ENCODE data around the gene YWHAQ. TPM values are rescaled to one million over a fixed set of nuclear protein-coding genes. Genes with fewer than 3 reads are reported as not detected.

Gene YWHAQ
- total and polyA plus RNA-seq, 2 of the 4 experiments (the other 2 are of a cell fraction): 196 to 255 TPM

DNA sequence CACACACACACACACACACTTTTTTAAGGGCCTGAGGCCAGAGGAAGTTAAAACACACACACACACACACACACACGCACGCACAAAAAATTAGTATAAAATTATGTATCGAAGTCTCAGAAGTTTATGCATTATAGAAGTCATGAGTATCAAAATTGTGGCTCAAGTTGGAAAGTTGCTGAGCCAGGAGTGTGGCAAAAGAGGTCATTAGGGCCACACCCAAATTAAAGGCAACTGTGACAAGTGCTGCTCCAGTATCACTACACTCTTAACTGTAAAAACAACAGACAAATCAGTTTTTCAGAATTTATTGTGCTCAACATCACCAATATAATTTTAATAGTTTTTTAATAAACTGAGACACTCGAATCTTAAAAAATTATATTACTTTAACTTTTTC, 36.9 kb downstream of the YWHAQ start:
- Histone ChIP-seq H2BK120ac (ENCODE audit: low read depth, low read length) (no peak overlapping the region), H2BK5ac (ENCODE audit: low read depth, low read length, poor library complexity, severe bottlenecking) (no peak overlapping the region), H3K4me1 (ENCODE audit: control insufficient read depth, insufficient read depth, low read length) (peaks cover 13% of the 10 kb centered on the region), H3K27ac (ENCODE audit: insufficient read depth, low read length) (no peak overlapping the region), H2BK15ac (ENCODE audit: low read depth, low read length) (no peak overlapping the region), H3K36me3 (ENCODE audit: control insufficient read depth, insufficient read depth, low read length) (peaks cover 20% of the 10 kb centered on the region), H3K56ac (ENCODE audit: extremely low read depth, insufficient read depth, low read length) (no peak overlapping the region), H3K18ac (ENCODE audit: low read depth, low read length) (no peak overlapping the region), H3K9me1 (ENCODE audit: insufficient read depth, low read length) (peaks cover 25% of the 10 kb centered on the region), H2AK5ac (ENCODE audit: low read depth, low read length) (no peak overlapping the region), H3K9ac (ENCODE audit: low read depth, low read length) (no peak overlapping the region), H3K27me3 (ENCODE audit: control insufficient read depth, insufficient read depth, low read length) (no peaks in the 10 kb centered on the region), H2AK9ac (replicated peaks; ENCODE audit: low read depth, low read length, poor library complexity) (no peak overlapping the region), H3K23ac (ENCODE audit: low read depth, low read length) (no peak overlapping the region), H2BK20ac (ENCODE audit: low read depth, low read length) (no peak overlapping the region), H3K4me2 (ENCODE audit: low read depth, low read length) (no peak overlapping the region), H3K14ac (replicated peaks; ENCODE audit: low read depth, low read length) (no peak overlapping the region), H4K91ac (ENCODE audit: insufficient read depth, low read depth, low read length) (no peak overlapping the region), H4K5ac (ENCODE audit: low read depth, low read length) (no peak overlapping the region), H3K4ac (ENCODE audit: low read depth, low read length) (no peak overlapping the region), H2AFZ (replicated peaks; ENCODE audit: low read length, poor library complexity) (no peak overlapping the region), H3K79me1 (ENCODE audit: low read depth in 1 of 2, low read length in 2 of 2) (peaks cover 21 to 70% of the 10 kb centered on the region in 2 experiments), H3K4me3 (ENCODE audit: insufficient read depth, low read depth, low read length) (no peak overlapping the region), H4K20me1 (ENCODE audit: insufficient read depth, low read length) (peaks cover 85% of the 10 kb centered on the region), H4K8ac (ENCODE audit: low read depth in 2 of 2, low read length in 2 of 2) (no peak overlapping the region), H3K9me3 (ENCODE audit: control insufficient read depth, insufficient read depth, low read length) (peaks cover under 1% of the 10 kb centered on the region; the same call in 1 of the 2 replicates)
- no peak for DNase-seq
- CTCF ChIA-PET: no interaction called here
- no peak for TF ChIP-seq POLR2A (IDR thresholded peaks at IDR 0.05; ENCODE audit: low read depth, low read length)
- no peak for TF ChIP-seq RFX5 (IDR thresholded peaks at IDR 0.05; ENCODE audit: low read depth, low read length)
- dilution Hi-C loops (cut with HindIII; ENCODE audit: low sequenced_read_pairs, unreplicated experiment): no loop called here
- in situ Hi-C loops (cut with MboI; ENCODE audit: low sequenced_read_pairs): no loop called here
- intact Hi-C loops (cut with micrococcal nuclease): loop anchor here (1.0 kb wide), 1 partner anchor 34 kb away; no protein-coding TSS in a partner anchor
- WGBS, 2 experiments (ENCODE audit: extremely low coverage in 2 of 2, insufficient read length in 1 of 2): no CpG with 5 or more reads among the region's 4 CpGs
- POLR2A ChIA-PET (ENCODE audit: unreplicated experiment): no interaction called here
- ATAC-seq (ENCODE audit: low read depth): no peak
- BruUV-seq (replicated peaks): no TSS peak
